ENCODE data around the gene EFHB.
"Not testable (repeated sequence)": the region's sequence is repeated elsewhere in the genome, so short reads cannot be mapped to it uniquely, and the experiment has no call there.

EFHB gene

GRCh38 chr3:19920401-19921080 lies 13.5 kb downstream of the EFHB start:
- no peak for FAIRE-seq
- DNase-seq (ENCODE audit: insufficient read length) = no peak
- TF ChIP-seq TAF1 (IDR thresholded peaks at IDR 0.05; ENCODE audit: borderline replicate concordance, low read depth, low read length) = no peak
- TF ChIP-seq POLR2AphosphoS5 (IDR thresholded peaks at IDR 0.05; ENCODE audit: low read depth, low read length) = no peak
- no peak for TF ChIP-seq POLR2A (IDR thresholded peaks at IDR 0.05; ENCODE audit: low read depth, low read length)

- FAIRE-seq = no peak
- TF ChIP-seq POLR2AphosphoS5 (IDR thresholded peaks at IDR 0.05; ENCODE audit: low read depth, low read length) (no peak), POLR2A (IDR thresholded peaks at IDR 0.05; ENCODE audit: low read depth, low read length) (no peak), TAF1 (IDR thresholded peaks at IDR 0.05; ENCODE audit: borderline replicate concordance, low read depth, low read length) (no peak)
- DNase-seq (ENCODE audit: insufficient read length) = no peak
These were observed 16.9 kb downstream of the EFHB start for GRCh38 chr3:19917167-19917566.

GRCh38 chr3:19911452-19911851 lies 22.6 kb downstream of the EFHB start:
- FAIRE-seq (no peak), DNase-seq (ENCODE audit: insufficient read length) (no peak)
- TF ChIP-seq POLR2A (IDR thresholded peaks at IDR 0.05; ENCODE audit: low read depth, low read length) (no peak), POLR2AphosphoS5 (IDR thresholded peaks at IDR 0.05; ENCODE audit: low read depth, low read length) (no peak), TAF1 (IDR thresholded peaks at IDR 0.05; ENCODE audit: borderline replicate concordance, low read depth, low read length) (no peak)

- DNase-seq (ENCODE audit: insufficient read length) (no peak), FAIRE-seq (no peak)
These were observed 26.5 kb downstream of the EFHB start for GRCh38 chr3:19907523-19907922.

GRCh38 chr3:19903649-19904048 lies 30.4 kb downstream of the EFHB start:
- TF ChIP-seq POLR2A (IDR thresholded peaks at IDR 0.05; ENCODE audit: low read depth, low read length) (no peak), POLR2AphosphoS5 (IDR thresholded peaks at IDR 0.05; ENCODE audit: low read depth, low read length) (no peak), TAF1 (IDR thresholded peaks at IDR 0.05; ENCODE audit: borderline replicate concordance, low read depth, low read length) (no peak)
- DNase-seq (ENCODE audit: insufficient read length) = no peak
- FAIRE-seq = no peak

More at GRCh38 chr3:19907523-19907922, 26.5 kb downstream of the EFHB start:
- TF ChIP-seq POLR2AphosphoS5 (IDR thresholded peaks at IDR 0.05; ENCODE audit: low read depth, low read length) (no peak), TAF1 (IDR thresholded peaks at IDR 0.05; ENCODE audit: borderline replicate concordance, low read depth, low read length) (no peak), POLR2A (IDR thresholded peaks at IDR 0.05; ENCODE audit: low read depth, low read length) (no peak)

GRCh38 chr3:19901918-19902317 lies 32.1 kb downstream of the EFHB start:
- FAIRE-seq (no peak), DNase-seq (ENCODE audit: insufficient read length) (no peak)
- TF ChIP-seq TAF1 (IDR thresholded peaks at IDR 0.05; ENCODE audit: borderline replicate concordance, low read depth, low read length) (no peak), POLR2A (IDR thresholded peaks at IDR 0.05; ENCODE audit: low read depth, low read length) (no peak), POLR2AphosphoS5 (IDR thresholded peaks at IDR 0.05; ENCODE audit: low read depth, low read length) (no peak)

- TF ChIP-seq TAF1 (IDR thresholded peaks at IDR 0.05; ENCODE audit: borderline replicate concordance, low read depth, low read length) (no peak), POLR2AphosphoS5 (IDR thresholded peaks at IDR 0.05; ENCODE audit: low read depth, low read length) (no peak), POLR2A (IDR thresholded peaks at IDR 0.05; ENCODE audit: low read depth, low read length) (no peak)
- no peak for DNase-seq (ENCODE audit: insufficient read length)
- FAIRE-seq = no peak
These were observed 32.7 kb downstream of the EFHB start for GRCh38 chr3:19901337-19901736.

- not testable (repeated sequence) for FAIRE-seq; DNase-seq (ENCODE audit: insufficient read length)
These were observed 34.2 kb downstream of the EFHB start for GRCh38 chr3:19899833-19900232.

GRCh38 chr3:19899264-19899663 lies 34.8 kb downstream of the EFHB start:
- FAIRE-seq = no peak
- no peak for DNase-seq (ENCODE audit: insufficient read length)
- TF ChIP-seq POLR2AphosphoS5 (IDR thresholded peaks at IDR 0.05; ENCODE audit: low read depth, low read length) (no peak), TAF1 (IDR thresholded peaks at IDR 0.05; ENCODE audit: borderline replicate concordance, low read depth, low read length) (no peak), POLR2A (IDR thresholded peaks at IDR 0.05; ENCODE audit: low read depth, low read length) (no peak)

GRCh38 chr3:19898721-19899120 lies 35.3 kb downstream of the EFHB start:
- FAIRE-seq (no peak), DNase-seq (ENCODE audit: insufficient read length) (no peak)
- TF ChIP-seq TAF1 (IDR thresholded peaks at IDR 0.05; ENCODE audit: borderline replicate concordance, low read depth, low read length) (no peak), POLR2A (IDR thresholded peaks at IDR 0.05; ENCODE audit: low read depth, low read length) (no peak), POLR2AphosphoS5 (IDR thresholded peaks at IDR 0.05; ENCODE audit: low read depth, low read length) (no peak)

GRCh38 chr3:19891740-19892139 lies 42.3 kb downstream of the EFHB start:
- FAIRE-seq (no peak), DNase-seq (ENCODE audit: insufficient read length) (no peak)
- no peak for TF ChIP-seq TAF1 (IDR thresholded peaks at IDR 0.05; ENCODE audit: borderline replicate concordance, low read depth, low read length)
- no peak for TF ChIP-seq POLR2A (IDR thresholded peaks at IDR 0.05; ENCODE audit: low read depth, low read length)
- TF ChIP-seq POLR2AphosphoS5 (IDR thresholded peaks at IDR 0.05; ENCODE audit: low read depth, low read length) = no peak

- TF ChIP-seq POLR2AphosphoS5 (IDR thresholded peaks at IDR 0.05; ENCODE audit: low read depth, low read length) (no peak), TAF1 (IDR thresholded peaks at IDR 0.05; ENCODE audit: borderline replicate concordance, low read depth, low read length) (no peak)
- DNase-seq (ENCODE audit: insufficient read length) (no peak), FAIRE-seq (no peak)
These were observed 45.4 kb downstream of the EFHB start for GRCh38 chr3:19888428-19889152.

GRCh38 chr3:19887122-19887521 lies 46.9 kb downstream of the EFHB start:
- DNase-seq (ENCODE audit: insufficient read length); FAIRE-seq: not testable (repeated sequence)

All from GM12892 (cell line).